ENCODE data around the gene NETO1.

Gene NETO1

GRCh38 chr18:72720116-72720515 is 147.7 kb downstream of the NETO1 start:
- DNase-seq (ENCODE audit: extremely low read depth, low read depth), result no peak
- no peak overlapping the region for H3K4me3 ChIP-seq (replicated peaks; ENCODE audit: low read depth, low read length)
- no peak for TF ChIP-seq CTCF (IDR thresholded peaks at IDR 0.05; ENCODE audit: low read depth, low read length, missing control alignments)

- DNase-seq (ENCODE audit: extremely low read depth, low read depth), result no peak
- TF ChIP-seq CTCF (IDR thresholded peaks at IDR 0.05; ENCODE audit: low read depth, low read length, missing control alignments), result no peak
- H3K4me3 ChIP-seq (replicated peaks; ENCODE audit: low read depth, low read length), result no peak overlapping the region
Observed at GRCh38 chr18:72704202-72704601, 163.6 kb downstream of the NETO1 start.

- TF ChIP-seq CTCF (IDR thresholded peaks at IDR 0.05; ENCODE audit: low read depth, low read length, missing control alignments), result no peak
- DNase-seq (ENCODE audit: extremely low read depth, low read depth), result no peak
- no peak overlapping the region for H3K4me3 ChIP-seq (replicated peaks; ENCODE audit: low read depth, low read length)
Observed at GRCh38 chr18:72700961-72701710, 166.7 kb downstream of the NETO1 start.

- no peak for DNase-seq (ENCODE audit: extremely low read depth, low read depth)
- H3K4me3 ChIP-seq (replicated peaks; ENCODE audit: low read depth, low read length), result no peak overlapping the region
- TF ChIP-seq CTCF (IDR thresholded peaks at IDR 0.05; ENCODE audit: low read depth, low read length, missing control alignments), result no peak
Observed at GRCh38 chr18:72697706-72698105, 170.1 kb downstream of the NETO1 start.

- DNase-seq (ENCODE audit: extremely low read depth, low read depth), result no peak
- H3K4me3 ChIP-seq (replicated peaks; ENCODE audit: low read depth, low read length), result no peak overlapping the region
- no peak for TF ChIP-seq CTCF (IDR thresholded peaks at IDR 0.05; ENCODE audit: low read depth, low read length, missing control alignments)
Observed at GRCh38 chr18:72692595-72692994, 175.2 kb downstream of the NETO1 start.

Data from HFF-Myc (cell line).